Amniotic epithelial cell (primary cell): ENCODE measurements around the gene RYR2.
"Not testable (repeated sequence)": the region's sequence is repeated elsewhere in the genome, so short reads cannot be mapped to it uniquely, and the experiment has no call there.

Experiments used
- DNase-seq: peaks from one replicate; pipeline ENCODE4 v3.0.0-alpha.2; 2010; ENCODE audit warnings: low read depth

Gene RYR2

GRCh38 chr1:237250055-237250454 is 208.1 kb downstream of the RYR2 start:
- no peak for DNase-seq

GRCh38 chr1:237255071-237255470 is 213.1 kb downstream of the RYR2 start:
- no peak for DNase-seq

GRCh38 chr1:237258871-237259270 is 216.9 kb downstream of the RYR2 start:
- DNase-seq = no peak

- no peak for DNase-seq
Observed at GRCh38 chr1:237261198-237261597, 219.2 kb downstream of the RYR2 start.

GRCh38 chr1:237267743-237268142 is 225.8 kb downstream of the RYR2 start:
- no peak for DNase-seq

- no peak for DNase-seq
Observed at GRCh38 chr1:237269938-237270337, 228.0 kb downstream of the RYR2 start.

GRCh38 chr1:237270353-237270752 is 228.4 kb downstream of the RYR2 start:
- no peak for DNase-seq

GRCh38 chr1:237277994-237278393 is 236.0 kb downstream of the RYR2 start:
- not testable (repeated sequence) for DNase-seq

GRCh38 chr1:237279629-237280028 is 237.6 kb downstream of the RYR2 start:
- no peak for DNase-seq

- DNase-seq = no peak
Observed at GRCh38 chr1:237281481-237281880, 239.5 kb downstream of the RYR2 start.

- no peak for DNase-seq
Observed at GRCh38 chr1:237282208-237282783, 240.3 kb downstream of the RYR2 start.

GRCh38 chr1:237287876-237288521 is 246.0 kb downstream of the RYR2 start:
- no peak for DNase-seq

GRCh38 chr1:237293804-237294203 is 251.8 kb downstream of the RYR2 start:
- no peak for DNase-seq

- DNase-seq = no peak
Observed at GRCh38 chr1:237296861-237297260, 254.9 kb downstream of the RYR2 start.

- no peak for DNase-seq
Observed at GRCh38 chr1:237300642-237301041, 258.7 kb downstream of the RYR2 start.

- no peak for DNase-seq
Observed at GRCh38 chr1:237303929-237304328, 261.9 kb downstream of the RYR2 start.

- DNase-seq = no peak
Observed at GRCh38 chr1:237306726-237307125, 264.7 kb downstream of the RYR2 start.

- no peak for DNase-seq
Observed at GRCh38 chr1:237309595-237310118, 267.7 kb downstream of the RYR2 start.

GRCh38 chr1:237316352-237316751 is 274.4 kb downstream of the RYR2 start:
- no peak for DNase-seq

GRCh38 chr1:237318748-237319147 is 276.8 kb downstream of the RYR2 start:
- DNase-seq = no peak

- DNase-seq = no peak
Observed at GRCh38 chr1:237320890-237321289, 278.9 kb downstream of the RYR2 start.

GRCh38 chr1:237324226-237324625 is 282.2 kb downstream of the RYR2 start:
- no peak for DNase-seq

- DNase-seq = no peak
Observed at GRCh38 chr1:237327061-237327460, 285.1 kb downstream of the RYR2 start.

GRCh38 chr1:237340892-237341291 is 298.9 kb downstream of the RYR2 start:
- no peak for DNase-seq
